ENCODE data around the gene TMEM52B.
A peak's percentile ranks its signal among the peaks of the same experiment; 100 is the strongest.

- TF ChIP-seq, protein P1, sequence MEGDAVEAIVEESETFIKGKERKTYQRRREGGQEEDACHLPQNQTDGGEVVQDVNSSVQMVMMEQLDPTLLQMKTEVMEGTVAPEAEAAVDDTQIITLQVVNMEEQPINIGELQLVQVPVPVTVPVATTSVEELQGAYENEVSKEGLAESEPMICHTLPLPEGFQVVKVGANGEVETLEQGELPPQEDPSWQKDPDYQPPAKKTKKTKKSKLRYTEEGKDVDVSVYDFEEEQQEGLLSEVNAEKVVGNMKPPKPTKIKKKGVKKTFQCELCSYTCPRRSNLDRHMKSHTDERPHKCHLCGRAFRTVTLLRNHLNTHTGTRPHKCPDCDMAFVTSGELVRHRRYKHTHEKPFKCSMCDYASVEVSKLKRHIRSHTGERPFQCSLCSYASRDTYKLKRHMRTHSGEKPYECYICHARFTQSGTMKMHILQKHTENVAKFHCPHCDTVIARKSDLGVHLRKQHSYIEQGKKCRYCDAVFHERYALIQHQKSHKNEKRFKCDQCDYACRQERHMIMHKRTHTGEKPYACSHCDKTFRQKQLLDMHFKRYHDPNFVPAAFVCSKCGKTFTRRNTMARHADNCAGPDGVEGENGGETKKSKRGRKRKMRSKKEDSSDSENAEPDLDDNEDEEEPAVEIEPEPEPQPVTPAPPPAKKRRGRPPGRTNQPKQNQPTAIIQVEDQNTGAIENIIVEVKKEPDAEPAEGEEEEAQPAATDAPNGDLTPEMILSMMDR (IDR thresholded peaks at IDR 0.05 in 4 of 5, conservative IDR thresholded peaks at IDR 0.05 in 1 of 5): no peak
- peak in 1 of 2 donors; percentile 7 for TF ChIP-seq POLR2A (IDR thresholded peaks at IDR 0.05)
Measured at GRCh38 chr12:10223208-10223607, 44.4 kb downstream of the TMEM52B start.
